ENCODE results near the gene NPLOC4.
A peak's percentile ranks its signal among the peaks of the same experiment; 100 is the strongest.
"Not testable (repeated sequence)": the region's sequence is repeated elsewhere in the genome, so short reads cannot be mapped to it uniquely, and the experiment has no call there.

NPLOC4 gene

GRCh38 chr17:81543756-81544155 lies 93.2 kb downstream of the NPLOC4 start:
- DNase-seq, result no peak

- DNase-seq, result no peak
Measured at GRCh38 chr17:81543339-81543675, 93.6 kb downstream of the NPLOC4 start.

- DNase-seq, result no peak
Measured at GRCh38 chr17:81542431-81543338, 94.2 kb downstream of the NPLOC4 start.

- DNase-seq, result no peak
Measured at GRCh38 chr17:81541123-81541522, 95.8 kb downstream of the NPLOC4 start.

- DNase-seq, result no peak
Measured at GRCh38 chr17:81540676-81541027, 96.3 kb downstream of the NPLOC4 start.

- DNase-seq, result no peak
Measured at GRCh38 chr17:81539961-81540675, 96.8 kb downstream of the NPLOC4 start.

- no peak for DNase-seq
Measured at GRCh38 chr17:81539571-81539900, 97.4 kb downstream of the NPLOC4 start.

- DNase-seq, result no peak
Measured at GRCh38 chr17:81538651-81539570, 98.0 kb downstream of the NPLOC4 start.

- DNase-seq, result peak; percentile 89
Measured at GRCh38 chr17:81537856-81538555, 98.9 kb downstream of the NPLOC4 start.

- DNase-seq, result peak; percentile 61
Measured at GRCh38 chr17:81537343-81537855, 99.5 kb downstream of the NPLOC4 start.

GRCh38 chr17:81536299-81537290 lies 100.3 kb downstream of the NPLOC4 start:
- DNase-seq, result no peak

GRCh38 chr17:81535480-81536298 lies 101.2 kb downstream of the NPLOC4 start:
- DNase-seq, result no peak

- no peak for DNase-seq
Measured at GRCh38 chr17:81535007-81535328, 101.9 kb downstream of the NPLOC4 start.

GRCh38 chr17:81534157-81535006 lies 102.5 kb downstream of the NPLOC4 start:
- no peak for DNase-seq

- no peak for DNase-seq
Measured at GRCh38 chr17:81533339-81534141, 103.4 kb downstream of the NPLOC4 start.

- no peak for DNase-seq
Measured at GRCh38 chr17:81532490-81533287, 104.2 kb downstream of the NPLOC4 start.

GRCh38 chr17:81531998-81532404 lies 104.9 kb downstream of the NPLOC4 start:
- DNase-seq, result not testable (repeated sequence)

- not testable (repeated sequence) for DNase-seq
Measured at GRCh38 chr17:81531013-81531412, 105.9 kb downstream of the NPLOC4 start.

Measured in NCI-H2029 (cell line).